Gastrocnemius medialis (tissue), 4 donors: ENCODE data around the gene COL23A1. TPM values are rescaled to one million over a fixed set of nuclear protein-coding genes. Genes with fewer than 3 reads are reported as not detected.

ENCODE experiments used
- ATAC-seq, 2 donors: fragments of 150-250 bp; one replicate each; pipeline ENCODE4 v1.9.1; 2016
- DNase-seq, 2 donors: peaks; one replicate each; pipeline ENCODE4 v3.0.0-alpha.2; 2019
- H3K27ac ChIP-seq, 4 donors: fragments of 200-600 bp; sonication (generic); 1 replicate in 1 of 4; 2 replicates in 3 of 4; pipeline ENCODE4 v1.5.1; 2016 to 2018; ENCODE audit warnings: mild to moderate bottlenecking in 2 of 4, moderate library complexity in 1 of 4
- H3K27me3 ChIP-seq, 3 donors: fragments of 200-600 bp; sonication (generic) in 2 of 3; 1 replicate in 1 of 3; 2 replicates in 2 of 3; pipeline versions ENCODE4 v1.5.1 to v1.6.0; 2016 to 2019; ENCODE audit warnings: mild to moderate bottlenecking in 1 of 3, moderate library complexity in 1 of 3
- H3K36me3 ChIP-seq, 2 donors: fragments of 200-600 bp; sonication (generic) in 1 of 2; one replicate each; pipeline ENCODE4 v1.5.1; 2017 to 2018
- H3K4me1 ChIP-seq, 2 donors: fragments of 200-600 bp; sonication (generic) in 1 of 2; one replicate each; pipeline ENCODE4 v1.5.1; 2016 to 2017; ENCODE audit warnings: mild to moderate bottlenecking in 2 of 2
- H3K4me3 ChIP-seq, 4 donors: fragments of 200-600 bp; sonication (generic) in 3 of 4; 1 replicate in 1 of 4; 2 replicates in 3 of 4; pipeline ENCODE4 v1.5.1; 2016 to 2019; ENCODE audit warnings: mild to moderate bottlenecking in 2 of 4
- H3K9me3 ChIP-seq, 3 donors: fragments of 200-600 bp; sonication (generic) in 2 of 3; 1 replicate in 1 of 3; 2 replicates in 2 of 3; pipeline ENCODE4 v1.5.1; 2016 to 2019
- CTCF ChIP-seq, 5 experiments: fragments of 450-650 bp in 3 of 5; fragments of 200-600 bp in 2 of 5; sonication (generic) in 2 of 5; IDR thresholded peaks in 4 of 5; conservative IDR thresholded peaks in 1 of 5; 1 replicate in 4 of 5; 2 replicates in 1 of 5; pipeline ENCODE4 v1.5.1; 2016 to 2019; ENCODE audit warnings: antibody characterized with exemption in 5 of 5, mild to moderate bottlenecking in 3 of 5, moderate library complexity in 3 of 5
- POLR2A ChIP-seq, 2 donors: fragments of 450-650 bp; IDR thresholded peaks; one replicate each; pipeline ENCODE4 v1.6.1; 2017; ENCODE audit warnings: antibody characterized with exemption in 2 of 2, mild to moderate bottlenecking in 2 of 2, moderate library complexity in 2 of 2
- in situ Hi-C, 4 donors: fragments of 200-750 bp; cut with MboI; loops; one replicate each; pipeline versions ENCODE4 v1.15.0 to v1.8.0; 2017; ENCODE audit warnings: low sequenced_read_pairs in 4 of 4
- intact Hi-C: fragments of 100-400 bp; cut with DNase I; formaldehyde crosslinking; loops from one replicate; pipeline ENCODE4 v1.15.1; 2023; ENCODE audit warnings: low total_unique reads
- total RNA-seq, 4 donors: library from RNA; depleted of rRNA; stranded (reverse); fragments of >200 nt; gene quantifications; one replicate each; pipeline versions ENCODE4 v1.1.0 to v1.2.3, GENCODE V29; 2016

Gene COL23A1
- total RNA-seq, 4 donors from 2014 or later = 0.62 to 1.1 (median 0.97) TPM; not detected in 1

- DNase-seq (no peak), ATAC-seq (no peak)
- Histone ChIP-seq H3K27ac (no peak overlapping the region), H3K36me3 (peaks cover 5 to 80% of the 10 kb centered on the region in 2 donors), H3K9me3 (no peaks in the 10 kb centered on the region), H3K4me1 (peaks cover 11 to 17% of the 10 kb centered on the region in 2 donors), H3K27me3 (no peaks in the 10 kb centered on the region), H3K4me3 (no peak overlapping the region)
- in situ Hi-C loops = no loop called here
- intact Hi-C loops = no loop called here
- TF ChIP-seq CTCF (IDR thresholded peaks at IDR 0.05 in 4 of 5, conservative IDR thresholded peaks at IDR 0.05 in 1 of 5) (no peak), POLR2A (IDR thresholded peaks at IDR 0.05) (no peak)
Observed at GRCh38 chr5:178215280-178216002, 374.8 kb downstream of the COL23A1 start.

- intact Hi-C loops = no loop called here
- no peak for ATAC-seq
- Histone ChIP-seq H3K4me1 (peaks cover 11 to 17% of the 10 kb centered on the region in 2 donors), H3K9me3 (no peaks in the 10 kb centered on the region), H3K4me3 (no peak overlapping the region), H3K36me3 (peaks cover 5 to 86% of the 10 kb centered on the region in 2 donors), H3K27ac (peak overlapping the region in 3 of 4 donors; percentile 1 to 72 (median 62)), H3K27me3 (no peaks in the 10 kb centered on the region)
- in situ Hi-C loops = no loop called here
- DNase-seq = no peak
- TF ChIP-seq POLR2A (IDR thresholded peaks at IDR 0.05) = no peak
- TF ChIP-seq CTCF (IDR thresholded peaks at IDR 0.05 in 4 of 5, conservative IDR thresholded peaks at IDR 0.05 in 1 of 5) = no peak
Observed at GRCh38 chr5:178214160-178214803, 375.9 kb downstream of the COL23A1 start.

GRCh38 chr5:178213748-178214151, 376.4 kb downstream of the COL23A1 start:
- peak in 1 of 2 donors; percentile 48 for ATAC-seq

GRCh38 chr5:178213003-178213461, 377.2 kb downstream of the COL23A1 start:
- in situ Hi-C loops = no loop called here
- H3K4me1 ChIP-seq = peaks cover 9 to 18% of the 10 kb centered on the region in 2 donors
- peak overlapping the region; percentile 6 to 72 (median 36) for H3K27ac ChIP-seq
- DNase-seq = peak in 1 of 2 donors; percentile 73
- ATAC-seq = peak; percentile 16 to 67
- intact Hi-C loops = no loop called here
- H3K27me3 ChIP-seq = no peaks in the 10 kb centered on the region
- TF ChIP-seq CTCF (IDR thresholded peaks at IDR 0.05 in 4 of 5, conservative IDR thresholded peaks at IDR 0.05 in 1 of 5) (no peak), POLR2A (IDR thresholded peaks at IDR 0.05) (no peak)
- peaks cover 5 to 94% of the 10 kb centered on the region in 2 donors for H3K36me3 ChIP-seq
- H3K9me3 ChIP-seq = no peaks in the 10 kb centered on the region
- H3K4me3 ChIP-seq = no peak overlapping the region

More at GRCh38 chr5:178213748-178214151, 376.4 kb downstream of the COL23A1 start:
- Histone ChIP-seq H3K36me3 (peaks cover 5 to 92% of the 10 kb centered on the region in 2 donors), H3K4me3 (no peak overlapping the region), H3K27me3 (no peaks in the 10 kb centered on the region), H3K4me1 (peaks cover 10 to 17% of the 10 kb centered on the region in 2 donors), H3K27ac (peak overlapping the region in 3 of 4 donors; percentile 1 to 72 (median 62)), H3K9me3 (no peaks in the 10 kb centered on the region)
- in situ Hi-C loops (no loop called here), intact Hi-C loops (no loop called here)
- no peak for DNase-seq
- no peak for TF ChIP-seq CTCF (IDR thresholded peaks at IDR 0.05 in 4 of 5, conservative IDR thresholded peaks at IDR 0.05 in 1 of 5)
- no peak for TF ChIP-seq POLR2A (IDR thresholded peaks at IDR 0.05)
